Kidney epithelial cell (primary cell): Measurements from ENCODE around the gene STK16. TPM values are rescaled to one million over a fixed set of nuclear protein-coding genes. Genes with fewer than 3 reads are reported as not detected.

Experiments used
- DNase-seq: peaks from one replicate; pipeline ENCODE4 v3.0.0-alpha.2; 2010; ENCODE audit warnings: low read depth
- H3K27me3 ChIP-seq: 2 replicates; pipeline ENCODE4 v1.6.0; 2011; ENCODE audit warnings: low read length; ENCODE audit not compliant: control insufficient read depth, insufficient read depth
- H3K36me3 ChIP-seq: 2 replicates; pipeline ENCODE4 v1.5.1; 2011; ENCODE audit warnings: low read length; ENCODE audit not compliant: control insufficient read depth, insufficient read depth
- H3K4me3 ChIP-seq: 2 replicates; pipeline ENCODE4 v1.5.1; 2011; ENCODE audit warnings: low read depth, mild to moderate bottlenecking, control low read depth, low read length
- total RNA-seq: library from RNA; depleted of rRNA; stranded (reverse); fragments of >200 nt; gene quantifications from 2 replicates; pipeline ENCODE4 v1.2.3, GENCODE V29; 2015
- TF ChIP-seq, protein P1 (sequence below): IDR thresholded peaks from 2 replicates; pipeline ENCODE4 v1.5.1; 2011; ENCODE audit warnings: mild to moderate bottlenecking, moderate library complexity, low read length, control low read depth, inconsistent platforms; ENCODE audit not compliant: insufficient read depth, poor library complexity, severe bottlenecking

STK16 gene
- total RNA-seq, 1 donor from 2014 or later, result 30.0 TPM

DNA sequence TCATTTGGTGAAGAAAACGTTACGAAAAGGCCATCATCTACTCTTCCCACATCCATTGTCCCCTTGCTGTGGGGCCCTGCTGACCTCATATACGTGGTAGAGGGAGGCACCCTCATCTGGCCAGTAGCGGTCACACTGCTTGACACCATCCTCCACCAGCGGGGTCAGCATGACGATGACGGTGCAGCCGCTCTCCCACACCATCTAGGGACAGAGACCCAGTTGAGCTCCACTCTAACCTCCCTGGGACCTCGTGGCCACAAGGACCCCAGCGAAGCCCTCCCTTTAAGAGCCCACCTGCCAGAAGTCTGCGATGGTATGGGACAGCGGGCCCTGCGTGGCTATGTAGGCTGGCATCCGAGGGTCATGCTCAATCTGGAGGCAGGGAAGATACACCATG, 50.9 kb downstream of the STK16 start:
- no peak for DNase-seq
- H3K4me3 ChIP-seq, result no peak overlapping the region
- TF ChIP-seq, protein P1, sequence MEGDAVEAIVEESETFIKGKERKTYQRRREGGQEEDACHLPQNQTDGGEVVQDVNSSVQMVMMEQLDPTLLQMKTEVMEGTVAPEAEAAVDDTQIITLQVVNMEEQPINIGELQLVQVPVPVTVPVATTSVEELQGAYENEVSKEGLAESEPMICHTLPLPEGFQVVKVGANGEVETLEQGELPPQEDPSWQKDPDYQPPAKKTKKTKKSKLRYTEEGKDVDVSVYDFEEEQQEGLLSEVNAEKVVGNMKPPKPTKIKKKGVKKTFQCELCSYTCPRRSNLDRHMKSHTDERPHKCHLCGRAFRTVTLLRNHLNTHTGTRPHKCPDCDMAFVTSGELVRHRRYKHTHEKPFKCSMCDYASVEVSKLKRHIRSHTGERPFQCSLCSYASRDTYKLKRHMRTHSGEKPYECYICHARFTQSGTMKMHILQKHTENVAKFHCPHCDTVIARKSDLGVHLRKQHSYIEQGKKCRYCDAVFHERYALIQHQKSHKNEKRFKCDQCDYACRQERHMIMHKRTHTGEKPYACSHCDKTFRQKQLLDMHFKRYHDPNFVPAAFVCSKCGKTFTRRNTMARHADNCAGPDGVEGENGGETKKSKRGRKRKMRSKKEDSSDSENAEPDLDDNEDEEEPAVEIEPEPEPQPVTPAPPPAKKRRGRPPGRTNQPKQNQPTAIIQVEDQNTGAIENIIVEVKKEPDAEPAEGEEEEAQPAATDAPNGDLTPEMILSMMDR, result no peak
- peaks cover 14% of the 10 kb centered on the region for H3K27me3 ChIP-seq
- H3K36me3 ChIP-seq, result no peaks in the 10 kb centered on the region

DNA sequence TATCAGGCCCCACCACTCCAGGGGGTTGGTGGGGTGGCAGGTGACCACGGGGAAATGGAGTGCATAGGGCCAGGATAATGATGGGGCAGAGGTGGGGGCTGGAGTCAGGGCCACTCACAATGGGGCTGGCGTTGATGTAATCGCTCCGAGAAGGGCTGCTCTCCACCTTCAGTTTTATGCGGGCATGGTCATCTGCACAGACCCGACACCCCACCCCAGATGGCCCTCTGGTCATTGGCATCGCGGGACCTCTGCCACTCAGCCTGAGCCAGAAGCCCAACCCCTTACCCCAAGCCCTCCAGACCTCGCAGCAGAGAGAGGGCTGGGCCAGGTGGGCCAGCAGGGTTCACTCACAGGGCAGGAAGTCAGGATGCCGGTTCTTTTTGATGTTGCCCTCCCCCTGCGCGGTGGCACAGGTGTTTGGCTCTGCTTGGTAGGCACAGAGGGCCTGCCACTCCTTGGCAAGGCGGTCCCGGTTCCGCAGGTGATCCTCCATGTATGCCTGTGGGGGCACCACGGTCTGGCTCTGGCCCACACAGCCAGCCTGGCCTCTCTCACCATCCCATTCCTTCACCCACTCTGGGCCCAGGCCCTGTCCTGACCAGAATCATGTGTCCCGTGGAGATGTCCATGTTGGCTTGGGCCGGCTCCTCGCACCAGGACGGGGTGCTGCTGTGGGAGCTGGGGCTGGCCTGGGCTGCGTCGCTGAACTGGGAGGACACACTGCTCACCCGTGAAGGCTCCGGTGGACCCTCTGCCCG, 51.5 kb downstream of the STK16 start:
- Histone ChIP-seq H3K36me3 (no peaks in the 10 kb centered on the region), H3K4me3 (no peak overlapping the region), H3K27me3 (peaks cover 18% of the 10 kb centered on the region)
- TF ChIP-seq, protein P1, result no peak
- DNase-seq, result no peak

DNA sequence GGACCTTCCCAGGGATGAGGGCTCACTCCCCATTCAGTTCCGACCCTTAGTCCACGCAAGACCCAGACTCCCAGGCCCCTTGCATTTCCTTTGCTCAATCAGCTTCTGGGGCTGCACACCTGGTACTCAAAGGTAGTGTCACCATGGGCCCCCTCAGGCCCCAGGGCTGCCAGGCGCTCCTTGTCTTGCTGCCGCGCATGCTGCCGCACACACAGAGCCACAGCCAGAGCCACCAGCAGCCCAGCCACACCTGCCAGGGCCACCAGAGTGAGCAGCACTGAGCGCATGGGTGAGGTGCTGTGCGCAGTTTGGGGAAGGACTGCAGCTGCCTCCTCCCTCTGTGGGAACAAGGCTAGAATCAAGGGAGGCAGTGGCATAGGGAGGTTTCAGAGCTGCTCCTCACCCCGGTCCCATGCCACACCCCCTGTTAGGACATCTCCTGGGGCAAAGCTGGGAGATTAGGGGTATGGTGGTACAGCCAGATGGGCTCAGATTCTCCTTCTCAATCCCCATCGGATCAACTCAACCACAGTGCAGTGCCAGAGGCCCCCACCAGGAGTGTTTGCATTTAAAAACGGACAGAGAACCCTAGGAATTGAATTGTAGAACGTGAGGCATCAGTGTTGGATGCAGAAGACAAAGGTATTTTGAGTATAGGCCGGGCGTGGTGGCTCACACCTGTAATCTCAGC, 52.6 kb downstream of the STK16 start:
- Histone ChIP-seq H3K27me3 (peaks cover 28% of the 10 kb centered on the region), H3K4me3 (no peak overlapping the region), H3K36me3 (no peaks in the 10 kb centered on the region)
- TF ChIP-seq, protein P1, result no peak
- no peak for DNase-seq

DNA sequence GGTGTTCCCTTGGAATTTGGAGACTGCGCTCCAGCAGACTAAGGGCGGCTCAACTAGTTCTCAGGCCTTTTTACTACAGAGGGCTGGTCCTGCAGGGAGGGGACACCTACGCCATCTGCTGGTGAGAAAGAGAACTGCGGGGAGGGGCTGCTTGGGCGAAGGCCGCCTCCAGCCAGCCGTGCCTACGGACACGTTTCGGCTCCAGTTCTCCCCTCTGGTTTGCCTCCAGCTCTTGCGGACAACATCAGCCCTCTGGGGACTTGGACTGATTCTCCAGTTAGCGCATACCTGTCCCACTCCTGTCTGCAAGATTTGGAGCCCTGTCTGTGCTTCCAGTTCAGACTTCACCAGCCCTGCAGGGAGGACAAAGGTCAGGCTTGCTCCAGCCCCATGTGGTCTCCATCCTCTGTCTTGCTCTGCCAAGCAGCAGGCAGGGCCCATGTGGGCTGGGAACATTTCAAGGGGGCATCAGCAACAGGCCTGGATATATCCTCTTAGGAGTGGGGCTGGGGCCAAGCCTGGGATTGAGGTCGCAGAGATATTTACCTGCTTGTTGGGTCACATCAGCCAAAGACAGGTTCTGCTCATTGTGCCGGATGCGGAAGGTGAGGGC, 53.6 kb downstream of the STK16 start:
- Histone ChIP-seq H3K27me3 (peaks cover 33% of the 10 kb centered on the region), H3K36me3 (no peaks in the 10 kb centered on the region), H3K4me3 (no peak overlapping the region)
- DNase-seq, result no peak
- TF ChIP-seq, protein P1, result peak; percentile 99

DNA sequence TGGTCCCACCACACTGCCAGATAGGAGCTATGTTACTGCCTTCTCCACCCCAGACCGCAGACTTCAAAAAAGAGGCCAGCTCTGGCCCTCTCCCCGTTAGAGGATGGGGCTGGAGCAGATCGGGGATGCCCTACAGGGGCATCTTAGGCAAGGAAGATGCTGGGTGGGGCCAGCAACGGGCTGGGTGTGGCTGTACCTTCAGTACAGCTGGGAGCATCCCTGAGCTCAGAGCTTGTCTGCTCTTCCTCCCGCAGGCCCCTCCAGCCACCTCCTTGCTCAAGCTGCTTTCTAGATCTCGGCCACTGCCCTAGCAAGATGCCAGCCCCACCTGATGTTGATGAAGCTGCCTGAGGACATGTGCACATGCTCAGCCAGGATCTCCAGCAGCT, 54.1 kb downstream of the STK16 start:
- H3K27me3 ChIP-seq, result peaks cover 34% of the 10 kb centered on the region
- H3K4me3 ChIP-seq, result no peak overlapping the region
- DNase-seq, result no peak
- TF ChIP-seq, protein P1, result no peak
- H3K36me3 ChIP-seq, result no peaks in the 10 kb centered on the region

Other genes starting within 250 kb of the STK16 start
- gene CFAP65, start 204.0 kb upstream of the STK16 start, total RNA-seq, result 0.07 TPM in 1 of 2 replicates, not detected in the other
- not detected in 2 replicates for gene IHH, start 184.6 kb upstream of the STK16 start, total RNA-seq
- gene NHEJ1, start 84.7 kb upstream of the STK16 start, total RNA-seq, result 16.1 and 19.1 TPM in 2 replicates
- 0.84 and 1.2 TPM in 2 replicates for gene SLC23A3, start 75.5 kb upstream of the STK16 start, total RNA-seq
- gene CNPPD1, start 68.6 kb upstream of the STK16 start, total RNA-seq, result 54.2 and 55.3 TPM in 2 replicates
- gene RETREG2, start 67.2 kb upstream of the STK16 start, total RNA-seq, result 95.2 and 111 TPM in 2 replicates
- gene ZFAND2B, start 38.7 kb upstream of the STK16 start, total RNA-seq, result 44.3 and 48.2 TPM in 2 replicates
- 5.8 and 7.3 TPM in 2 replicates for gene ABCB6, start 26.5 kb upstream of the STK16 start, total RNA-seq
- gene ATG9A, start 15.8 kb upstream of the STK16 start, total RNA-seq, result 46.1 and 58.0 TPM in 2 replicates
- 43.5 and 52.3 TPM in 2 replicates for gene ANKZF1, start 15.7 kb upstream of the STK16 start, total RNA-seq
- gene GLB1L, start within 50 bp of the STK16 start, total RNA-seq, result 11.6 and 19.8 TPM in 2 replicates
- gene TUBA4B, start 7.8 kb downstream of the STK16 start, total RNA-seq, result not detected in 2 replicates
- 78.7 and 116 TPM in 2 replicates for gene TUBA4A, start 8.4 kb downstream of the STK16 start, total RNA-seq
- gene DNAJB2, start 33.9 kb downstream of the STK16 start, total RNA-seq, result 60.9 and 62.6 TPM in 2 replicates
- 2.5 and 3.8 TPM in 2 replicates for gene PTPRN, start 63.9 kb downstream of the STK16 start, total RNA-seq
- gene RESP18, start 87.3 kb downstream of the STK16 start, total RNA-seq, result not detected in 2 replicates
- gene DNPEP, start 142.4 kb downstream of the STK16 start, total RNA-seq, result 50.2 and 62.7 TPM in 2 replicates
- gene DES, start 172.9 kb downstream of the STK16 start, total RNA-seq, result 0.55 and 0.79 TPM in 2 replicates
- gene SPEG, start 189.4 kb downstream of the STK16 start, total RNA-seq, result 6.5 and 9.9 TPM in 2 replicates